ENCODE measurements around the gene HDHD2. TPM values are rescaled to one million over a fixed set of nuclear protein-coding genes. Genes with fewer than 3 reads are reported as not detected.

The HDHD2 gene
- total and polyA plus RNA-seq, 7 donors = 11.5 to 32.9 (median 19.9) TPM

DNA sequence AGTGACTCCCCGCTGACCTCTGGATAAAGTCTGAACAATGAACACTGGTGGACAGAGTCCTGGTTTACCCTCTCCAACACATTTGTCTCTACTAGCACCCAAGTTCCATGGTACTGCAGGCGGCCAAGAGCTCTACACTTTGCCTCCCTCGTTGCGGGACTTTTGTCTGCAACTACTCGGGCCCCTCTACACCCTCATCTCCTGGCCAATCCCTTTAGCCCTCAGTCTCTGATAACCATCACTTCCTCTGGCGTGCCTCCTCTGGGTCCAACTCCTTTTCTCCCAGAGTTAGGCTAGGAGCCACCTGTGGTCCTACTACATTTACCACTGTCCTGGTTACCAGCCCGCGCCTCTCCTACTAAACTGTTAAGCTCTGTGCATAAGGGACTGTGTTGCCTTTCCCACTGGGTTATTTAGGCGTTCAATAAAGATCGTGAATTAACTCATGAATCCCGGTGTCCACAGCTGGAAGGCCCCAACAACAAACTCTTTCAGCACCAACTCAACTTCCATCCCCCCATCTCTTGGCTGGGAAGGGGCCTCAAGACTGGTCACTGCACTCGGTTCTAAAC lies 757 bp downstream of the HDHD2 start:
- no peaks in the 10 kb centered on the region for H3K27me3 ChIP-seq (ENCODE audit: insufficient read depth in 3 of 3, low read length in 2 of 3)
- peak in 3 of 4 donors; percentile 3 to 22 (median 10) for ATAC-seq
- H3K4me3 ChIP-seq = peak overlapping the region; percentile 79
- H3K36me3 ChIP-seq (ENCODE audit: insufficient read depth in 1 of 2, low read depth in 1 of 2) = peaks cover 0 to 22% of the 10 kb centered on the region in 2 donors
- peaks cover 28% of the 10 kb centered on the region for H3K4me1 ChIP-seq
- intact Hi-C loops (cut with DNase I) = no loop called here
- WGBS, 3 donors = 15 to 19% (median 16%) methylated on average over 12 of the region's 12 CpGs
- no peaks in the 10 kb centered on the region for H3K9me3 ChIP-seq
- TF ChIP-seq, protein P1, sequence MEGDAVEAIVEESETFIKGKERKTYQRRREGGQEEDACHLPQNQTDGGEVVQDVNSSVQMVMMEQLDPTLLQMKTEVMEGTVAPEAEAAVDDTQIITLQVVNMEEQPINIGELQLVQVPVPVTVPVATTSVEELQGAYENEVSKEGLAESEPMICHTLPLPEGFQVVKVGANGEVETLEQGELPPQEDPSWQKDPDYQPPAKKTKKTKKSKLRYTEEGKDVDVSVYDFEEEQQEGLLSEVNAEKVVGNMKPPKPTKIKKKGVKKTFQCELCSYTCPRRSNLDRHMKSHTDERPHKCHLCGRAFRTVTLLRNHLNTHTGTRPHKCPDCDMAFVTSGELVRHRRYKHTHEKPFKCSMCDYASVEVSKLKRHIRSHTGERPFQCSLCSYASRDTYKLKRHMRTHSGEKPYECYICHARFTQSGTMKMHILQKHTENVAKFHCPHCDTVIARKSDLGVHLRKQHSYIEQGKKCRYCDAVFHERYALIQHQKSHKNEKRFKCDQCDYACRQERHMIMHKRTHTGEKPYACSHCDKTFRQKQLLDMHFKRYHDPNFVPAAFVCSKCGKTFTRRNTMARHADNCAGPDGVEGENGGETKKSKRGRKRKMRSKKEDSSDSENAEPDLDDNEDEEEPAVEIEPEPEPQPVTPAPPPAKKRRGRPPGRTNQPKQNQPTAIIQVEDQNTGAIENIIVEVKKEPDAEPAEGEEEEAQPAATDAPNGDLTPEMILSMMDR (IDR thresholded peaks at IDR 0.05) = no peak
- peak overlapping the region; percentile 97 for H3K27ac ChIP-seq
- no peak for DNase-seq

GRCh38 chr18:47146206-47146605 lies 4.1 kb downstream of the HDHD2 start:
- WGBS, 3 donors = 71 to 82% (median 71%) methylated on average over 3 of the region's 3 CpGs
- Histone ChIP-seq H3K4me1 (peaks cover 43% of the 10 kb centered on the region), H3K36me3 (ENCODE audit: insufficient read depth in 1 of 2, low read depth in 1 of 2) (peaks cover 0 to 5% of the 10 kb centered on the region in 2 donors), H3K27ac (no peak overlapping the region), H3K9me3 (no peaks in the 10 kb centered on the region), H3K27me3 (ENCODE audit: insufficient read depth in 3 of 3, low read length in 2 of 3) (no peaks in the 10 kb centered on the region), H3K4me3 (no peak overlapping the region)
- DNase-seq (no peak), ATAC-seq (no peak)
- intact Hi-C loops (cut with DNase I) = no loop called here
- TF ChIP-seq, protein P1 (IDR thresholded peaks at IDR 0.05) = no peak

- H3K4me3 ChIP-seq = no peak overlapping the region
- intact Hi-C loops (cut with DNase I) = loop anchor here in 1 of 2 donors (5.0 kb wide), 1 partner anchor 33 kb away; the partner anchor contains the start of gene IER3IP1
- TF ChIP-seq, protein P1 (IDR thresholded peaks at IDR 0.05) = no peak
- no peaks in the 10 kb centered on the region for H3K27me3 ChIP-seq (ENCODE audit: insufficient read depth in 3 of 3, low read length in 2 of 3)
- WGBS, 3 donors = 79 to 88% (median 84%) methylated on average over 4 of the region's 4 CpGs
- H3K9me3 ChIP-seq = no peaks in the 10 kb centered on the region
- DNase-seq (no peak), ATAC-seq (no peak)
- peaks cover 0 to 5% of the 10 kb centered on the region in 2 donors for H3K36me3 ChIP-seq (ENCODE audit: insufficient read depth in 1 of 2, low read depth in 1 of 2)
- H3K27ac ChIP-seq = no peak overlapping the region
- peaks cover 41% of the 10 kb centered on the region for H3K4me1 ChIP-seq
These were observed 6.3 kb downstream of the HDHD2 start for GRCh38 chr18:47143899-47144485.

GRCh38 chr18:47143153-47143552 lies 7.1 kb downstream of the HDHD2 start:
- DNase-seq (no peak), ATAC-seq (no peak)
- Histone ChIP-seq H3K36me3 (ENCODE audit: insufficient read depth in 1 of 2, low read depth in 1 of 2) (peaks cover 0 to 5% of the 10 kb centered on the region in 2 donors), H3K4me1 (peaks cover 37% of the 10 kb centered on the region), H3K27me3 (ENCODE audit: insufficient read depth in 3 of 3, low read length in 2 of 3) (no peaks in the 10 kb centered on the region), H3K4me3 (no peak overlapping the region), H3K9me3 (no peaks in the 10 kb centered on the region), H3K27ac (no peak overlapping the region)
- TF ChIP-seq, protein P1 (IDR thresholded peaks at IDR 0.05) = no peak
- WGBS, 3 donors = 98 to 99% (median 98%) methylated on average over 5 of the region's 5 CpGs
- intact Hi-C loops (cut with DNase I) = loop anchor here in 1 of 2 donors (5.0 kb wide), 1 partner anchor 34 kb away; the partner anchor contains the start of gene IER3IP1
